Adipose tissue (tissue), 3 donors: Measurements from ENCODE around the gene KDM2B. TPM values are rescaled to one million over a fixed set of nuclear protein-coding genes. Genes with fewer than 3 reads are reported as not detected.

Experiments
- H3K27ac ChIP-seq: one replicate; pipeline ENCODE4 v1.5.1; 2013; ENCODE audit warnings: low read depth, low read length
- WGBS, 3 donors: extraction: QIAGEN DNeasy Blood & Tissue Kit; methylation state at CpG; one replicate each; pipeline ENCODE4 v1.1.7; 2013; 5-methylcytosine and 5-hydroxymethylcytosine counted together
- polyA plus RNA-seq, 3 donors: library from polyadenylated mRNA; stranded (reverse); fragments of 200-250 nt; gene quantifications; one replicate each; pipeline ENCODE4 v1.2.3, GENCODE V29; 2013
- donor health status: healthy with polysubstance abuse.
- donor health status: Bipolar disorder and iron deficiency.
- donor health status: healthy.

KDM2B gene
- polyA plus RNA-seq, 3 donors, result 6.1 to 9.8 (median 9.3) TPM

DNA sequence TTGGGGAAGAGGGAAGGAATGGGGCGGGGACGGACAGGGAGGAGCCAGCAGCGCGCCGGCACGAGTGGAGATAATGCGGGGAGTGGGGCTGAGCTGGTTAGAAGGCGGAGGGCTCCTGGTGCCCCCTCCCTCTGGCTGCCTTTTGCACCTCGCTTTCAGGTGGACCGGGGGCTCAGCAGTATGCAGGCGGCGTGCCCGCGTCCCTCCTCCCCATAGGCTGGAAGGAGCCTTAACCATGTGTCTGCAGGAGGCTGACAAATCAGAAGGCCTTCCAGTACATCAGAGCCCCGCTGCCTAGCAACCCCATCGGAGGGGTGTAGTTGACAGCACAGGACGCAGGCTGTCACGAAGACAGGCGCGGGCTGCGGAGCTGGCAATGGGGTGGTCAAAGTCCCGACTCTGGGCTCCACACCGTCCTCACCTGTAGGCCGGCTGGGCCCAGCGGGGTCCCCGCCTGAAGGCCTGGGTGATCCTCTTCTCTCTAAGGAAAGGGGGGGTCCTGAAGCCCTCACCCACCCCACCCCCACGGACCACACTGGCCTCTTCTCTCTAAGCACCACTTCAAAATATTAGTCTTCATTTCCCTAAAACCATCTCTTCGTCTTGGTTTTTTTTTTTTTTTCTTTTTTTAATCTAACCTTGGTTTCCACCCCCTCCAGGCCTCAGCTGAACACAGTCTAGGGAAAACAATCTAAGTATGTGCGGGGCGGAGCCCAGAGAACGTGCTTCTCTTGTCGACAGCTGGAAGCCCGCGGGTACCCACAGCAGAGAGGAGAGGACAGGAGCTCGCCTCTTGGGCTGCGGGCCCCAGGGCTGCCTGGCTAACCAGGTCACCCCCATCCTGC is 44.5 kb downstream of the KDM2B start:
- 11 to 33% (median 19%) methylated on average over 35 to 36 of the region's 36 CpGs for WGBS, 3 donors
- no peak overlapping the region for H3K27ac ChIP-seq

- WGBS, 3 donors, result 32 to 56% (median 38%) methylated on average over 13 of the region's 13 CpGs
- H3K27ac ChIP-seq, result no peak overlapping the region
Observed at GRCh38 chr12:121535150-121536053, 45.4 kb downstream of the KDM2B start.

DNA sequence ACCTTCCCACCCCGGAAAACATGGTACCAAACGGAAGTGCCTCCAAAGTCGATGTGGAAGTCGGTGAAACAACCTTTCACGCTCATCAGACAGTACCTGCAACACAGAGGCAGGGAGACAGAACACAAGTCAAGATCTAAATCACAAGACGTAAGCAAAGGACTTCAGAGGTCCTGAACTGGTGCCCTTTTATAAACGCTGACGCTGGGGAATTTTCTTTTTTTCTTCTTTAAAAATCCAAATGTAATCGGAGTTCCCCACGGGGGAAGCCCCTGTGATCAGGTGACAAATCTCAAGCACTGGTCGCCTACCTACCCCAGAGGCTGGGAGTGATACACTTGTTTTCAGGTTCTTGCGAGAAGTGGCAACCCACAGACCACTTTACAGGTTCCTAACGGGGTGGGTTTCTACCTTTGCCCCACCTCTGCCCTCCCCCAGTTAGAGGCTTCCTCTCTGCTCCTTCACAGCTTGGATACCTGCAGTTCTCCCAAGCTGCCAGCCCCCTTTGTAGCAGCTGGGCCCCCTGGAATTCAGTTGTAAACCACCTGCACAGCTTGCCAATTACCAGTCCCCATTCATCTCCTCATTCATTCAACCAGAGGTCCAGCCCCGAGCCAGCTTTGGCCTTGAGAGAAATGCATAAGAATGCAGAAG is 46.2 kb downstream of the KDM2B start:
- H3K27ac ChIP-seq, result no peak overlapping the region
- WGBS, 3 donors, result 79 to 87% (median 85%) methylated on average over 14 of the region's 14 CpGs

DNA sequence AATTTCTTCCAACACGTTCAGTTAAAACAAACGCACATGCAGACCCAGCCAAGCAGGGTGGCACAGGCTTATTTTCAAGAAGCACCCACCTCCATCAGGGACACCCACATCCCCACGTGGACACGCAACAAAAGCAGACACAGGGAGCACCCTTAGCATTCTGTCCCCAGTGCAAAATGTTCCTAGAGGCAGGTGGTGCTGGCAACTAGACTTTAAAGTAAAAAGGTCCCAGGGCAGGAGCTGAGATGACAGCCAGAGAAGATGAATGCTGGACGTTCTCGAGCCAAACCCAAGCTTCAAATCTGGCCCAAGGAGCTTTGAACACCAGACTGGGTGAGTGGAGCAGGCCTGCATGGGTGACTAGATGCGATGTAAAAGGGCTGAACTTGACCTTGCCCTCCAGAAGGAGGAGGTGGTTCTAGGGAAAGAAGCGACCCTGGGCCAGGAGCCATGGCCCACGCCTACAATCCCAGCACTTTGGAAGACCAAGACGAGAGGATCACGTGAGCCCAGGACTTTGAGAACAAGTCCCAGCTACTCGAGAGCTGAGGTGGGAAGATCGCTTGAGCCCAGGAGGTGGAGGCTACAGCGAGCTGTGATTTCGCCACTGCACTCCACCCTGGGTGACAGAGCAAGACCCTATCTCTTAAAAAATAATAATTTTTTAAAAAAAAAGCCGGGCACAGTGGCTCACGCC is 47.3 kb downstream of the KDM2B start:
- H3K27ac ChIP-seq, result no peak overlapping the region
- WGBS, 3 donors, result 66 to 74% (median 68%) methylated on average over 17 of the region's 17 CpGs

DNA sequence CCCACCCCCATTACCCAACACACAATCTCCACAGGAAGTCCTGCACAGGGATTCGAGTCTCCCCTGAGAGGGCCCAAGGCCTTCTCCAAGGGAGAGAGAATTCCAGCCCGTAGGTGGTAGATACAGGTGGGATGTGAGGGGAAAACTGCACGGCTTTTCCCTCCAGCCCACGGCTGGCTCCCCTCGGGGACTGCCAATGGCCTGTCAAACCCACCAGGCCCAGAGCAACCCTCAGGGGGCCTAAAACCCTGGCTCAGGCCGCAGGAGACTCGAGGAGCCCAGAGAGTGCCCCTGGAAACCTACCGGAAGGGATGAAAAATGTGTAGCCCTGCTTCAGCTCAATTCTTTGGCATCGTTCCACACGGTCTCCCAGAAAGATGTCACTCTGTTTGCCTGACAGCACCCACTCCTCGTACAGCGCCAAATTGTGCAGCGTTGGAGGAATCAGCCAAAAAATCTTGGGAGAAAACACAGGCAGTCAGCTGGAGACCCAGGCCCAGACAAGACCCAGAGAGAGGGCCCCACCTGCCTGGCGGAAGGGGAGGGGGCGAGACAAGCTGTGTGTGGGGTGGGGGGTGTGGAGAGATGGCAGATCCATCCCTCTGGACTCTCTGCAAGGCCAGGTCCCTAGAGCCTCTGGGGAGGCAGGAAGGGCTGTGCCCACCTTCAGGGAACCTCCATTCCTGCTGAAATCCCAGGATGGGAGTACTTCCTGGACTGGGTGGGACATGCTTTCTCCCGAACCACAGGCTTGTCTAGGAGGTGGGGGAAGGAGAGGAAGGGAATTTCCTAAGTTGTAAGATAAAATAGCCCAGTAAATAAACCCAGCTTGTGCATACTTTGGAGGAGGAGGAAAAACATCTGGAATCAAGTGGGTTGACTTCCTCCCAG is 48.1 kb downstream of the KDM2B start:
- WGBS, 3 donors, result 66 to 79% (median 73%) methylated on average over 16 of the region's 16 CpGs
- H3K27ac ChIP-seq, result no peak overlapping the region

- WGBS, 3 donors, result 79 to 96% (median 86%) methylated on average over 1 of the region's 1 CpG
- H3K27ac ChIP-seq, result no peak overlapping the region
Observed at GRCh38 chr12:121531356-121531750, 49.5 kb downstream of the KDM2B start.

- H3K27ac ChIP-seq, result no peak overlapping the region
- 57 to 74% (median 62%) methylated on average over 6 of the region's 6 CpGs for WGBS, 3 donors
Observed at GRCh38 chr12:121530600-121531355, 50.0 kb downstream of the KDM2B start.

- no peak overlapping the region for H3K27ac ChIP-seq
Observed at GRCh38 chr12:121529184-121529583, 51.6 kb downstream of the KDM2B start.

DNA sequence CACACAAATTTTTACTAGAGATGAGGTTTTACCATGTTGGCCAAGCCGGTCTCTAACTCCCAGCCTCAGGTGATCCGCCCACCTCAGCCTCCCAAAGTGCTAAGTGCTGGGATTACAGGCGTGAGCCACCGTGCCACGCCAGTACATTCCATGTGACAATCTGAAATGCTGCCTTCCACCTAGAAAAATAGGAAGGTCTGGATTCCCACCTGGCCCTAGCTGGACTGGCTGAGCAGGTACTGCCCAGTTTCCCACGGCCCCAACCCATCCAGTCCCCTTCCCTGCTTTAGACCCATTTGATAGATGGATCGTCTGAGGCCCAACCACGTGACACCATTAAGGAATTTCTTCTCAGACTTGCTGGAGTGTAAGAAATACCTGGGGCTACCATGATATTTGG is 55.4 kb downstream of the KDM2B start:
- H3K27ac ChIP-seq, result no peak overlapping the region
- WGBS, 3 donors, result 96 to 97% (median 97%) methylated on average over 8 of the region's 8 CpGs

More at GRCh38 chr12:121529184-121529583, 51.6 kb downstream of the KDM2B start:
- 92 to 94% (median 93%) methylated on average over 7 of the region's 7 CpGs for WGBS, 3 donors

DNA sequence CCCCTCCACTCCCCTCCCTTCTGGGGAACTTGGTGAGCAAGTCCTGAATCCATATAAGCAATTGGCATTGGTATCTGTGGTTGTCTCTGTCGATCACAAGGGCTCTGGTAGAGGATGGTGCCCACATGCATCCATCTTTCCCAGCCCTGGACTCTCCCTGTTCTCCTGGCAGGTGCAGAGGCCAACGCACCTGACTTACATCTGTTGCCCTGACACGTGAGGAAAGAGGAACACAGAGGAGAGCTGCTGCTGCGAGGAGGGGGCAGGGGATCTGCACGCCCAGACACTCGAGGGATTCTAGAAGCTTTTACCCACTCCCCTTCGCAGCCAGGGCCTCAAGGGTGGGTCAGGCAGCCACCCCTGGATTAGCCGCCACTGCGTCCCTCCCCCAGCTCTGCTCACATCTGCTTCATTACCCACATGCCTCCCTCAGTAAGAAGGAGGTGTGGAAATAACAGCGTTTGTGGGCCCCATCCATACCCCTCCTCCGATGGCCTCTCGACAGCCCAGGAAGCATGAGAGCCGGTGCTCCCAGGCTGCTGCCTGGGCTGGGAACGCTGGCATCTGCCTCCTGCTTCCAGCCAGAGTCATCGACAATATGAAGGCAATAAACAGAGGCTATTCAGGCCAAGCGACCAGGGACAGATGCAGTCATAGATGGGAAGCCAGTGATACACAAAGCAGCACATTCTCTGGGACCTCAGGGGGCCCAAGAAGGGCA is 56.5 kb downstream of the KDM2B start:
- 45 to 72% (median 70%) methylated on average over 16 of the region's 16 CpGs for WGBS, 3 donors
- H3K27ac ChIP-seq, result no peak overlapping the region

GRCh38 chr12:121523741-121524140 is 57.1 kb downstream of the KDM2B start:
- 78 to 88% (median 82%) methylated on average over 16 of the region's 16 CpGs for WGBS, 3 donors
- no peak overlapping the region for H3K27ac ChIP-seq

DNA sequence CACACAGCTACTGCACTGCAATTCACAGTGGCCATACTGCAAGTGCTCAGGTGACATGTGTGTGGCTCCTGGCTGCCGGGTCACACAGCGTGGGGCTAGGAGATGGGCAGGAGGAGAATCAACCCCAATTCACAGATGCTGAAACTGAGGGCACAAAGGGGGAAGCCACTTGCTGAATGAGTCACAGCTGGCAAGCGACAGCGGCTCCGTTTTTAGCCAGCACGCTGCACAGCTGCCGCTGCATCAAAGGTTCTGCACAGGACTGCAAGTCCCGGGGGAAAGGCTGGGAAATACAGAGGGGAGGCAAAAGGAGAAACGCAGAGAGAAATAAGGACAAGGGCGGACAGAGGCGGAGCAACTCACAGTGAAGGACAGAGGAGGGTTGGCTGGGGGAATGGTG is 57.9 kb downstream of the KDM2B start:
- no peak overlapping the region for H3K27ac ChIP-seq
- 79 to 84% (median 79%) methylated on average over 11 of the region's 11 CpGs for WGBS, 3 donors

GRCh38 chr12:121520586-121521086 is 60.2 kb downstream of the KDM2B start:
- no peak overlapping the region for H3K27ac ChIP-seq
- WGBS, 3 donors, result 60 to 83% (median 63%) methylated on average over 16 to 20 of the region's 20 CpGs

DNA sequence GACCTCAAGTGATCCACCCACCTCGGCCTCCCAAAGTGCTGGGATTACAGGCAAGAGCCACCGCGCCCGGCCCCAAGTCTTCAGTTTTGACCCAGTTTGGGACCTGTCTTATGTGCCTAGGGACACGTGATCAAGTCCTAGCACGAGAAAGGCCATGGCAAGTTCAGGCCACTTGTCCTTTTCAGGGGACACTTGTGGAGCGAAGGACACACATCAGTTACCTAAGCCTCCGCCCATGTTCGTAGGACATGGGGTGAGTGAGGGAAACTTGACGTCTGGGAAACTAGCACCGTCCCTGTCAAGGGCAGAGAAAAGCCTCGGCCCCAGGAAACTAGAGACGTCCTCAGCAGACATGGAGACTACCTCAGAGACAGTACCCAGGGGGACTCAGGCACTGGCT is 60.7 kb downstream of the KDM2B start:
- 93% methylated on average over 13 of the region's 13 CpGs for WGBS, 3 donors
- no peak overlapping the region for H3K27ac ChIP-seq

- no peak overlapping the region for H3K27ac ChIP-seq
Observed at GRCh38 chr12:121519227-121519626, 61.6 kb downstream of the KDM2B start.

GRCh38 chr12:121518656-121519055 is 62.2 kb downstream of the KDM2B start:
- H3K27ac ChIP-seq, result no peak overlapping the region
- 83 to 88% (median 86%) methylated on average over 10 of the region's 10 CpGs for WGBS, 3 donors
